WTC11 (cell line): ENCODE measurements around the gene PHF21B. TPM values are rescaled to one million over a fixed set of nuclear protein-coding genes. Genes with fewer than 3 reads are reported as not detected.

Experiments used
- ATAC-seq: fragments of 200-7000 bp; cut with Tn5 transposase; 2 replicates; pipeline ENCODE4 v1.10.0; 2021; ENCODE audit warnings: mild to moderate bottlenecking, moderate library complexity
- CTCF ChIA-PET: fragments of 300-600 bp; sonication (Branson Sonifier 250); formaldehyde crosslinking; loops from one replicate; lab custom pipeline; 2021; ENCODE audit warnings: antibody characterized with exemption; lab: Charles Lee
- POLR2A ChIA-PET: fragments of 350-600 bp; sonication (Branson Sonifier 250); formaldehyde crosslinking; loops from one replicate; lab custom pipeline; 2021; ENCODE audit warnings: antibody characterized with exemption; lab: Charles Lee
- DNase-seq: peaks from one replicate; pipeline ENCODE4 v3.0.0; 2021; ENCODE audit warnings: low spot score
- H3K27ac Mint-ChIP-seq: 2 replicates; pipeline ENCODE4 v1.8.0; 2021; ENCODE audit warnings: mixed read lengths
- H3K27me3 Mint-ChIP-seq: 2 replicates; pipeline ENCODE4 v1.8.0; 2021; ENCODE audit warnings: low read depth, mild to moderate bottlenecking, moderate library complexity, mixed read lengths
- H3K36me3 Mint-ChIP-seq: 2 replicates; pipeline ENCODE4 v1.8.0; 2021; ENCODE audit warnings: mixed read lengths
- H3K4me1 Mint-ChIP-seq: 2 replicates; pipeline ENCODE4 v1.8.0; 2022; ENCODE audit warnings: mixed read lengths
- H3K4me3 Mint-ChIP-seq: 2 replicates; pipeline ENCODE4 v1.8.0; 2021; ENCODE audit warnings: mild to moderate bottlenecking, moderate library complexity, mixed read lengths
- H3K9me3 Mint-ChIP-seq: 2 replicates; pipeline ENCODE4 v1.8.0; 2021; ENCODE audit warnings: mixed read lengths
- AR ChIP-seq: fragments of 250-450 bp; sonication (Bioruptor Pico); IDR thresholded peaks from 2 replicates; pipeline ENCODE4 v1.9.0; 2021; ENCODE audit warnings: mild to moderate bottlenecking
- E2F4 ChIP-seq: sonication (generic); formaldehyde crosslinking; IDR thresholded peaks from 2 replicates; pipeline ENCODE4 v1.8.1; 2022; ENCODE audit warnings: low read depth, mild to moderate bottlenecking, moderate library complexity, missing genetic modification reagents, borderline replicate concordance
- EMX1 ChIP-seq: fragments of 250-450 bp; sonication (Bioruptor Pico); IDR thresholded peaks from 2 replicates; pipeline ENCODE4 v1.8.0; 2021; ENCODE audit warnings: mild to moderate bottlenecking
- GTF2I ChIP-seq: fragments of 250-450 bp; sonication (Bioruptor Pico); conservative IDR thresholded peaks from 2 replicates; pipeline ENCODE4 v1.4.0; 2021; ENCODE audit warnings: mild to moderate bottlenecking
- JAZF1 ChIP-seq: fragments of 250-450 bp; sonication (Bioruptor Pico); IDR thresholded peaks from 2 replicates; pipeline ENCODE4 v1.9.0; 2021; ENCODE audit warnings: moderate library complexity, mild to moderate bottlenecking, inconsistent platforms
- NFATC4 ChIP-seq: fragments of 250-450 bp; sonication (Bioruptor Pico); IDR thresholded peaks from 2 replicates; pipeline ENCODE4 v1.9.0; 2021; ENCODE audit warnings: mild to moderate bottlenecking
- PREB ChIP-seq: sonication (generic); formaldehyde crosslinking; IDR thresholded peaks from 2 replicates; pipeline ENCODE4 v1.8.1; 2022; ENCODE audit warnings: mild to moderate bottlenecking, missing genetic modification reagents, moderate library complexity, borderline replicate concordance
- RORB ChIP-seq: fragments of 250-450 bp; sonication (Bioruptor Pico); IDR thresholded peaks from 2 replicates; pipeline ENCODE4 v1.9.0; 2021; ENCODE audit warnings: mild to moderate bottlenecking
- SOX15 ChIP-seq: fragments of 250-450 bp; sonication (Bioruptor Pico); IDR thresholded peaks from 2 replicates; pipeline ENCODE4 v1.9.0; 2021; ENCODE audit warnings: mild to moderate bottlenecking
- TCF7 ChIP-seq: sonication (generic); formaldehyde crosslinking; IDR thresholded peaks from 2 replicates; pipeline ENCODE4 v1.8.0; 2022; ENCODE audit warnings: mild to moderate bottlenecking, low read depth, missing genetic modification reagents, moderate library complexity
- USF1 ChIP-seq: sonication (generic); formaldehyde crosslinking; IDR thresholded peaks from 2 replicates; pipeline ENCODE4 v1.8.0; 2022; ENCODE audit warnings: mild to moderate bottlenecking, missing genetic modification reagents
- ZNF317 ChIP-seq: sonication (generic); formaldehyde crosslinking; IDR thresholded peaks from 2 replicates; pipeline ENCODE4 v1.8.1; 2023; ENCODE audit warnings: low read depth, mild to moderate bottlenecking, moderate library complexity, missing genetic modification reagents, borderline replicate concordance
- ZNF423 ChIP-seq: fragments of 250-450 bp; sonication (Bioruptor Pico); IDR thresholded peaks from 2 replicates; pipeline ENCODE4 v2.1.2; 2022; ENCODE audit warnings: mild to moderate bottlenecking, moderate library complexity
- ZNF425 ChIP-seq: fragments of 250-450 bp; sonication (Bioruptor Pico); conservative IDR thresholded peaks from 2 replicates; pipeline ENCODE4 v1.9.0; 2021; ENCODE audit warnings: mild to moderate bottlenecking
- ZNF512 ChIP-seq: sonication (generic); formaldehyde crosslinking; IDR thresholded peaks from 2 replicates; pipeline ENCODE4 v1.8.1; 2022; ENCODE audit warnings: missing genetic modification reagents, borderline replicate concordance
- ZSCAN18 ChIP-seq: fragments of 250-450 bp; sonication (Bioruptor Pico); IDR thresholded peaks from 2 replicates; pipeline ENCODE4 v2.1.2; 2022; ENCODE audit warnings: mild to moderate bottlenecking, moderate library complexity
- total RNA-seq: library from RNA; stranded (reverse); gene quantifications from 3 replicates; pipeline ENCODE4 v1.2.3, GENCODE V29; 2021

The PHF21B gene
- total RNA-seq, 1 experiment from 2014 or later: 107 TPM

- TF ChIP-seq AR (CRISPR knock-in tag): no peak
- no peak for TF ChIP-seq ZNF512 (CRISPR knock-in tag)
- TF ChIP-seq GTF2I (CRISPR knock-in tag): no peak
These were observed 22.9 kb downstream of the PHF21B start (continued) for GRCh38 chr22:44986926-44987325.

GRCh38 chr22:44985906-44986527 is 23.8 kb downstream of the PHF21B start:
- H3K36me3 Mint-ChIP-seq: peaks cover 33% of the 10 kb centered on the region
- TF ChIP-seq EMX1 (no peak), PREB (CRISPR knock-in tag) (no peak)
- TF ChIP-seq, all 79 proteins: peak for 0
- Mint-ChIP-seq H3K27ac (no peak overlapping the region), H3K4me3 (no peak overlapping the region), H3K4me1 (peaks cover 44% of the 10 kb centered on the region), H3K27me3 (no peaks in the 10 kb centered on the region), H3K9me3 (peaks cover 12% of the 10 kb centered on the region)
- DNase-seq (no peak), ATAC-seq (no peak)
- ChIA-PET POLR2A (no interaction called here), CTCF (interaction anchor here (1.3 kb wide), 1 partner anchor 110 kb away, joined by 3 read pairs; no protein-coding TSS in a partner anchor)

GRCh38 chr22:44983878-44984482 is 25.8 kb downstream of the PHF21B start:
- DNase-seq (no peak), ATAC-seq (no peak)
- TF ChIP-seq ZNF423 (CRISPR knock-in tag) (no peak), ZNF425 (CRISPR knock-in tag) (no peak), JAZF1 (CRISPR knock-in tag) (no peak), ZSCAN18 (no peak), ZNF317 (CRISPR knock-in tag) (no peak), NFATC4 (no peak), RORB (no peak), TCF7 (CRISPR knock-in tag) (no peak), E2F4 (CRISPR knock-in tag) (no peak), SOX15 (CRISPR knock-in tag) (no peak), USF1 (no peak)
- Mint-ChIP-seq H3K4me3 (no peak overlapping the region), H3K9me3 (peaks cover 12% of the 10 kb centered on the region), H3K36me3 (peaks cover 23% of the 10 kb centered on the region), H3K27ac (0 out of 2 replicates have a peak overlapping the region, but pooled peaks have one; percentile 35), H3K4me1 (peaks cover 43% of the 10 kb centered on the region), H3K27me3 (no peaks in the 10 kb centered on the region)
- ChIA-PET CTCF (no interaction called here), POLR2A (no interaction called here)
